Neuronal stem cell (in vitro differentiated cells): Measurements from ENCODE around the gene DIAPH2.

Experiments
- DNase-seq: peaks from one replicate; pipeline ENCODE4 v3.0.0-alpha.2; 2013; ENCODE audit warnings: low spot score
- H2AFZ ChIP-seq: one replicate; pipeline ENCODE4 v1.6.1; 2013; ENCODE audit warnings: mild to moderate bottlenecking, low read length, inconsistent platforms
- H2AK5ac ChIP-seq: 2 replicates; pipeline ENCODE4 v1.6.1; 2013; ENCODE audit warnings: low read depth, mild to moderate bottlenecking, inconsistent platforms, low read length, moderate library complexity, mixed read lengths
- H2BK120ac ChIP-seq: 2 replicates; pipeline ENCODE4 v1.6.1; 2013; ENCODE audit warnings: low read depth, mild to moderate bottlenecking, inconsistent platforms, low read length, moderate library complexity, mixed read lengths
- H2BK12ac ChIP-seq: one replicate; pipeline ENCODE4 v1.6.1; 2013; ENCODE audit warnings: low read length, inconsistent platforms
- H2BK15ac ChIP-seq: 2 replicates; pipeline ENCODE4 v1.6.1; 2013; ENCODE audit warnings: mild to moderate bottlenecking, low read length, inconsistent platforms, mixed read lengths
- H2BK5ac ChIP-seq: one replicate; pipeline ENCODE4 v1.6.1; 2013; ENCODE audit warnings: inconsistent platforms, mild to moderate bottlenecking, low read length, moderate library complexity
- H3K14ac ChIP-seq: one replicate; pipeline ENCODE4 v1.6.1; 2013; ENCODE audit warnings: low read length, inconsistent platforms
- H3K18ac ChIP-seq: 2 replicates; pipeline ENCODE4 v1.6.1; 2013; ENCODE audit warnings: low read length, inconsistent platforms
- H3K23ac ChIP-seq: 2 replicates; pipeline ENCODE4 v1.6.1; 2013; ENCODE audit warnings: low read depth, mild to moderate bottlenecking, mixed read lengths, low read length, inconsistent platforms; ENCODE audit not compliant: poor library complexity
- H3K27ac ChIP-seq: replicated peaks from 3 replicates; pipeline ENCODE4 v1.5.1; 2013; ENCODE audit warnings: low read length, inconsistent platforms
- H3K27me3 ChIP-seq, 3 experiments: 2 replicates each; pipeline ENCODE4 v1.6.1; 2013; ENCODE audit warnings: low read length in 3 of 3, mild to moderate bottlenecking in 2 of 3, inconsistent platforms in 1 of 3, low read depth in 1 of 3, mixed read lengths in 1 of 3, moderate library complexity in 1 of 3; ENCODE audit not compliant: control insufficient read depth in 3 of 3, insufficient read depth in 3 of 3
- H3K36me3 ChIP-seq, 2 donors: replicated peaks in 1 of 2; 2 replicates each; pipeline ENCODE4 v1.6.1; 2013; ENCODE audit warnings: low read length in 2 of 2; ENCODE audit not compliant: control insufficient read depth in 2 of 2, insufficient read depth in 2 of 2
- H3K4ac ChIP-seq: 2 replicates; pipeline ENCODE4 v1.6.1; 2013; ENCODE audit warnings: inconsistent platforms, mild to moderate bottlenecking, low read length, moderate library complexity
- H3K4me1 ChIP-seq, 2 donors: 1 replicate in 1 of 2; 2 replicates in 1 of 2; pipeline ENCODE4 v1.6.1; 2013; ENCODE audit warnings: low read length in 2 of 2, low read depth in 1 of 2; ENCODE audit not compliant: control insufficient read depth in 2 of 2, insufficient read depth in 1 of 2
- H3K4me2 ChIP-seq: one replicate; pipeline ENCODE4 v1.6.1; 2013; ENCODE audit warnings: mild to moderate bottlenecking, low read length, inconsistent platforms; ENCODE audit not compliant: insufficient read depth, poor library complexity, severe bottlenecking
- H3K4me3 ChIP-seq, 2 donors: 2 replicates each; pipeline ENCODE4 v1.5.1; 2013; ENCODE audit warnings: low read length in 2 of 2, mild to moderate bottlenecking in 2 of 2, inconsistent platforms in 1 of 2, moderate library complexity in 1 of 2
- H3K79me1 ChIP-seq: one replicate; pipeline ENCODE4 v1.6.1; 2013; ENCODE audit warnings: low read depth, mild to moderate bottlenecking, inconsistent platforms, low read length, moderate library complexity
- H3K9ac ChIP-seq: one replicate; pipeline ENCODE4 v1.6.1; 2013; ENCODE audit warnings: mild to moderate bottlenecking, low read depth, low read length, inconsistent platforms; ENCODE audit not compliant: poor library complexity
- H3K9me3 ChIP-seq, 2 donors: replicated peaks in 1 of 2; 2 replicates each; pipeline versions ENCODE3 to v1.6.1; 2013; ENCODE audit warnings: low read length in 2 of 2, mild to moderate bottlenecking in 2 of 2, inconsistent platforms in 1 of 2, low read depth in 1 of 2, mixed read lengths in 1 of 2, moderate library complexity in 1 of 2; ENCODE audit not compliant: control insufficient read depth in 2 of 2, insufficient read depth in 1 of 2
- H4K8ac ChIP-seq: one replicate; pipeline ENCODE4 v1.6.1; 2013; ENCODE audit warnings: low read depth, mild to moderate bottlenecking, inconsistent platforms, low read length, moderate library complexity
- H4K91ac ChIP-seq: one replicate; pipeline ENCODE4 v1.6.1; 2013; ENCODE audit warnings: low read length, low read depth, mild to moderate bottlenecking, inconsistent platforms; ENCODE audit not compliant: poor library complexity
- WGBS, 2 donors: extraction: QIAGEN DNeasy Blood & Tissue Kit; methylation state at CpG; one replicate each; pipeline ENCODE4 v1.1.7; 2013; ENCODE audit warnings: missing lambda C conversion rate in 2 of 2, mixed read lengths in 1 of 2; ENCODE audit not compliant: insufficient read length in 2 of 2, insufficient replicate concordance in 1 of 2; ENCODE audit errors: extremely low coverage in 2 of 2; 5-methylcytosine and 5-hydroxymethylcytosine counted together

DIAPH2 gene

DNA sequence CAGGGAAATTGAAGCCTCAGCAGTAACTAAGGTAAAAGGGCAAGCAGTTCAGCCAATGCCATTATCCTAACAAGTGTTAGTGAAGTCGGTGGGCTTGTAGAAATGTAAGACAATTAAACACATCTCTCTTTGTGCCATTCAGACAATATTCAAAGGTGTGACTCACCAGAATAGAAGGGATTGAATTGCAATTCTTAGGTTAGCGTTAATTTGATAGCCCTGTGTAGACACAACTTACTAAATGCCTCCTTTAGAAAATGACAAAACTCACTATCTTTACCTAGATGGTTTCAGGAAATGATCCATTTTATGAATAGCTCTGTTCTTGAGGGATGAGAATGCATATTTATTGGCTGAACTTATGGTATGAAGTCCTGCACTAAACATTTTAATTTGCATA lies 234.2 kb downstream of the DIAPH2 start:
- Histone ChIP-seq H3K4me1 (no peaks in the 10 kb centered on the region), H3K23ac (no peak overlapping the region), H4K8ac (no peak overlapping the region), H2BK15ac (no peak overlapping the region), H2BK12ac (no peak overlapping the region), H2BK120ac (no peak overlapping the region), H2BK5ac (no peak overlapping the region), H3K4me2 (no peak overlapping the region), H3K27ac (no peak overlapping the region), H3K4ac (no peak overlapping the region), H3K36me3 (no peaks in the 10 kb centered on the region), H2AFZ (no peak overlapping the region), H3K14ac (no peak overlapping the region), H4K91ac (no peak overlapping the region), H3K9ac (no peak overlapping the region), H3K4me3 (no peak overlapping the region), H3K27me3 (no peaks in the 10 kb centered on the region), H2AK5ac (no peak overlapping the region), H3K79me1 (no peaks in the 10 kb centered on the region), H3K18ac (no peak overlapping the region), H3K9me3 (no peaks in the 10 kb centered on the region)
- no CpG with 5 or more reads among the region's 2 CpGs for WGBS, 2 donors
- no peak for DNase-seq

DNA sequence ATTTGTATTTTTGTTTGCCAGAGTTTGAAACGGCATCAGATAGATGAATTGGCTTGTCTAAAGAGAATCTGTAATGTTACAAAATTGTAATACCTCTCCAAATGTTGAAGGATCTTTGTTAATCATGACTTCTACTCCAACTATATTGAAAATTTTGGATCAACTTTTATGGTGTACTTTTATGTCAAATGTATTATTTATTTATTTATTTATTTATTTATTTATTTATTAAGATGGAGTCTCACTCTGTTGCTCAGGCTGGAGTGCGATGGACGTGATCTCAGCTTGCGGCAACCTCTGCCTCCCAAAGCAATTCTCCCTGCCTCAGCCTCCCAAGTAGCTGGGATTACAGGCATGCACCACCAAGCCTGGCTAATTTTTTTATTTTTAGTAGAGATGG lies 235.0 kb downstream of the DIAPH2 start:
- no peak overlapping the region for H2BK5ac ChIP-seq
- H3K14ac ChIP-seq: no peak overlapping the region
- H4K91ac ChIP-seq: no peak overlapping the region
- H3K27ac ChIP-seq: no peak overlapping the region
- no peak overlapping the region for H2BK15ac ChIP-seq
- H2BK120ac ChIP-seq: no peak overlapping the region
- no peak overlapping the region for H3K18ac ChIP-seq
- H2BK12ac ChIP-seq: no peak overlapping the region
- H3K4ac ChIP-seq: no peak overlapping the region
- H3K23ac ChIP-seq: no peak overlapping the region
- no peak overlapping the region for H3K4me3 ChIP-seq
- no peak overlapping the region for H3K4me2 ChIP-seq
- no peaks in the 10 kb centered on the region for H3K27me3 ChIP-seq
- H3K9ac ChIP-seq: no peak overlapping the region
- DNase-seq: no peak
- no peak overlapping the region for H2AK5ac ChIP-seq
- H3K9me3 ChIP-seq: no peaks in the 10 kb centered on the region
- no peaks in the 10 kb centered on the region for H3K79me1 ChIP-seq
- no peak overlapping the region for H4K8ac ChIP-seq
- no peaks in the 10 kb centered on the region for H3K4me1 ChIP-seq
- WGBS, 2 donors: 100% methylated on average over 1 of the region's 4 CpGs; no CpG with 5 or more reads in 1 of the 2 donors
- no peak overlapping the region for H2AFZ ChIP-seq
- H3K36me3 ChIP-seq: no peaks in the 10 kb centered on the region

DNA sequence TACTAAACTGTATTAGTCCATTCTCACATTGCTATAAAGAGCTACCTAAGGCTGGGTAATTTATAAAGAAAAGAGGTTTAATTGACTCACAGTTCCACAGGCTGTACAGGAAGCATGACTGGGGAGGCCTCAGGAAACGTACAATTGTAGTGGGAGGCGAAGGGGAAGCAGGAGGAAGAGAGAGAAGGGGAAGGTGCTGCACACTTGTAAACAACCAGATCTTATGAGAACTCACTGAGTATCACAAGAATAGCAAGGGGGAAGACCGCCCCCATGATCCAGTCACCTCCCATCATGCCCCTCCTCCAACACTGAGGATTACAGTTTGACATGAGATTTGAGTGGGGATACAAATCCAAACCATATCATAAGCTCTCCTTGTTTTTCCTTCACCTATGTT lies 239.9 kb downstream of the DIAPH2 start:
- no peak for DNase-seq
- Histone ChIP-seq H3K36me3 (no peaks in the 10 kb centered on the region), H2AFZ (no peak overlapping the region), H2BK5ac (no peak overlapping the region), H3K18ac (no peak overlapping the region), H3K14ac (no peak overlapping the region), H3K9ac (no peak overlapping the region), H2AK5ac (no peak overlapping the region), H2BK120ac (no peak overlapping the region), H3K9me3 (no peaks in the 10 kb centered on the region), H4K91ac (no peak overlapping the region), H4K8ac (no peak overlapping the region), H3K79me1 (no peaks in the 10 kb centered on the region), H2BK15ac (no peak overlapping the region), H3K4ac (no peak overlapping the region), H3K4me2 (no peak overlapping the region), H3K23ac (no peak overlapping the region), H3K27me3 (no peaks in the 10 kb centered on the region), H3K4me3 (no peak overlapping the region), H3K4me1 (no peaks in the 10 kb centered on the region), H2BK12ac (no peak overlapping the region), H3K27ac (no peak overlapping the region)
- no CpG with 5 or more reads among the region's 3 CpGs for WGBS, 2 donors

DNA sequence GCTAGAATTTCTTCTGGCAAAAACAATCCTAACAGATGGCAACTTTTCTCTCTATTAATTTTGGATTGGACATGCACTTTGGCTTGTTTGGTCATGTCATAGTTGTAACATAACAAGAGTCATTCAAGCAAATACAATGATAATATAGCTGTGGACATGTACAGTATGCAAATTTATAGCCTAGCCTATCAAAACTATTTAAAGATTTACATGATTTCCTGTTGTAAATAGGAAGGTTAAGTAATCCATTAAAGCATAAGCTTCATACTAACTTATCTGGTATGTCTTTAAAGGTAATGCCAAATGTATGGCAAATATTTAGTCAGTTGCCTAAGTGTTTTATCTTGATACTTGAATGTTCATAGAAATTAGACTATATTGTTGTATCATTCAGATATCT lies 244.4 kb downstream of the DIAPH2 start:
- no peaks in the 10 kb centered on the region for H3K9me3 ChIP-seq
- no peak overlapping the region for H3K4me2 ChIP-seq
- H3K23ac ChIP-seq: no peak overlapping the region
- no peak overlapping the region for H4K8ac ChIP-seq
- no peaks in the 10 kb centered on the region for H3K4me1 ChIP-seq
- no peak overlapping the region for H3K4me3 ChIP-seq
- H3K9ac ChIP-seq: no peak overlapping the region
- no peaks in the 10 kb centered on the region for H3K79me1 ChIP-seq
- H2AK5ac ChIP-seq: no peak overlapping the region
- H2BK5ac ChIP-seq: no peak overlapping the region
- H2BK120ac ChIP-seq: no peak overlapping the region
- no peak for DNase-seq
- no peak overlapping the region for H3K18ac ChIP-seq
- no peak overlapping the region for H3K14ac ChIP-seq
- no peak overlapping the region for H4K91ac ChIP-seq
- H3K27ac ChIP-seq: no peak overlapping the region
- H3K27me3 ChIP-seq: no peaks in the 10 kb centered on the region
- no peak overlapping the region for H2BK15ac ChIP-seq
- H2BK12ac ChIP-seq: no peak overlapping the region
- H3K36me3 ChIP-seq: no peaks in the 10 kb centered on the region
- no peak overlapping the region for H2AFZ ChIP-seq
- H3K4ac ChIP-seq: no peak overlapping the region
